K562 (cell line): ENCODE measurements around the gene KATNB1. TPM values are rescaled to one million over a fixed set of nuclear protein-coding genes. Genes with fewer than 3 reads are reported as not detected.

Experiments used
- ATAC-seq: fragments of 200-7000 bp; cut with Tn5 transposase; 3 replicates; pipeline ENCODE4 v1.9.1; 2020; ENCODE audit warnings: moderate library complexity
- BruUV-seq: library from RNA; stranded (reverse); fragments of 400-500 nt; replicated peaks from 2 replicates; lab custom pipeline; 2021; lab: Mats Ljungman, UMichigan
- CTCF ChIA-PET: fragments of 300-600 bp; formaldehyde crosslinking; extraction: SDS; loops from one replicate; lab custom pipeline; 2021; ENCODE audit warnings: low intra/inter-chr PET ratio; lab: Yijun Ruan, JAX
- POLR2A ChIA-PET: fragments of 300-600, 350-650 bp; sonication (Branson Sonifier 250); formaldehyde crosslinking; extraction: SDS; loops from one replicate; lab custom pipeline; 2021; ENCODE audit warnings: antibody characterized with exemption, inconsistent platforms; lab: Yijun Ruan, JAX
- DNase-seq, 4 experiments: peaks; one replicate each; pipeline versions ENCODE4 v3.0.0 to v3.0.0-alpha.2; 2011 to 2018; ENCODE audit warnings: low spot score in 3 of 4, mixed read lengths in 3 of 4; ENCODE audit errors: extremely low read depth in 1 of 4
- FAIRE-seq: peaks from 2 replicates; lab custom pipeline; 2011; peaks lifted over from hg19 to GRCh38; lab: Jason Lieb, UNC
- H2AFZ ChIP-seq: 2 replicates; pipeline ENCODE4 v1.6.0; 2011; ENCODE audit warnings: low read depth, low read length, control low read depth, inconsistent platforms
- H3K27ac ChIP-seq: fragments of 200-600 bp; 3 replicates; pipeline ENCODE4 v1.8.0; 2011; ENCODE audit warnings: low read depth, mild to moderate bottlenecking, control low read depth, inconsistent platforms, low read length, moderate library complexity, mixed read lengths; ENCODE audit errors: extremely low read depth
- H3K27me3 ChIP-seq, 2 experiments: fragments of 300-600 bp in 1 of 2; 2 replicates in 1 of 2; 3 replicates in 1 of 2; pipeline versions ENCODE4 v1.6.0 to v1.8.0; 2011; ENCODE audit warnings: inconsistent platforms in 2 of 2, low read length in 2 of 2, mild to moderate bottlenecking in 1 of 2, mixed read lengths in 1 of 2, moderate library complexity in 1 of 2; ENCODE audit not compliant: control insufficient read depth in 2 of 2, insufficient read depth in 2 of 2
- H3K36me3 ChIP-seq: fragments of 300-600 bp; 3 replicates; pipeline ENCODE4 v1.8.0; 2011; ENCODE audit warnings: mild to moderate bottlenecking, low read length, inconsistent platforms; ENCODE audit not compliant: control insufficient read depth, insufficient read depth
- H3K4me1 ChIP-seq, 2 experiments: fragments of 200-600 bp in 1 of 2; replicated peaks in 1 of 2; 2 replicates in 1 of 2; 3 replicates in 1 of 2; pipeline versions ENCODE4 v1.5.1 to v1.8.0; 2011; ENCODE audit warnings: inconsistent platforms in 2 of 2, low read length in 2 of 2, mild to moderate bottlenecking in 1 of 2, mixed read lengths in 1 of 2, moderate library complexity in 1 of 2; ENCODE audit not compliant: control insufficient read depth in 2 of 2, insufficient read depth in 2 of 2
- H3K4me2 ChIP-seq: 2 replicates; pipeline ENCODE4 v1.6.1; 2011; ENCODE audit warnings: low read length, control low read depth, inconsistent platforms, mixed read lengths; ENCODE audit not compliant: insufficient read depth
- H3K4me3 ChIP-seq: fragments of 200-600 bp; sonication (generic), shearing (Covaris generic); 2 replicates; pipeline ENCODE4 v1.5.1; 2016; ENCODE audit warnings: control low read depth, inconsistent platforms
- H3K79me2 ChIP-seq: fragments of 200-600 bp; 3 replicates; pipeline ENCODE4 v1.8.0; 2011; ENCODE audit warnings: low read length, inconsistent platforms; ENCODE audit not compliant: control insufficient read depth, insufficient read depth
- H3K9ac ChIP-seq, 2 experiments: 2 replicates each; pipeline versions ENCODE4 v1.6.0 to v1.6.1; 2011; ENCODE audit warnings: low read depth in 2 of 2, low read length in 2 of 2, control low read depth in 1 of 2, inconsistent platforms in 1 of 2, mild to moderate bottlenecking in 1 of 2, mixed read lengths in 1 of 2; ENCODE audit not compliant: insufficient read depth in 1 of 2
- H3K9me1 ChIP-seq: one replicate; pipeline ENCODE4 v1.6.0; 2011; ENCODE audit warnings: inconsistent platforms, mild to moderate bottlenecking, low read length, moderate library complexity; ENCODE audit not compliant: control insufficient read depth, insufficient read depth
- H3K9me3 ChIP-seq: replicated peaks from 2 replicates; pipeline ENCODE4 v1.5.1; 2011; ENCODE audit warnings: low read depth, low read length, inconsistent platforms; ENCODE audit not compliant: control insufficient read depth, insufficient read depth
- H4K20me1 ChIP-seq: replicated peaks from 2 replicates; pipeline ENCODE4 v1.6.1; 2011; ENCODE audit warnings: low read length, inconsistent platforms, mixed read lengths; ENCODE audit not compliant: control insufficient read depth, insufficient read depth
- JUN ChIP-seq, 2 experiments: sonication (generic) in 1 of 2; formaldehyde crosslinking in 1 of 2; IDR thresholded peaks; 2 replicates each; pipeline versions ENCODE4 v1.6.1 to v1.8.0; 2012 to 2022; ENCODE audit warnings: borderline replicate concordance in 2 of 2, mild to moderate bottlenecking in 2 of 2, improper control_type of control experiment in 1 of 2, low read depth in 1 of 2, low read length in 1 of 2, missing genetic modification reagents in 1 of 2
- NCOR1 ChIP-seq: fragments of 450-650 bp; IDR thresholded peaks from 2 replicates; pipeline ENCODE4 v1.6.1; 2016; ENCODE audit warnings: mild to moderate bottlenecking, moderate library complexity
- TCF3 ChIP-seq: sonication (generic); formaldehyde crosslinking; IDR thresholded peaks from 2 replicates; pipeline ENCODE4 v1.4.0; 2020; ENCODE audit warnings: mild to moderate bottlenecking, missing genetic modification reagents
- TGIF2 ChIP-seq: sonication (generic); formaldehyde crosslinking; IDR thresholded peaks from 2 replicates; pipeline ENCODE4 v1.8.1; 2022; ENCODE audit warnings: mild to moderate bottlenecking, missing genetic modification reagents, moderate library complexity
- ZNF609 ChIP-seq: sonication (generic); formaldehyde crosslinking; IDR thresholded peaks from 2 replicates; pipeline ENCODE4 v1.8.1; 2023; ENCODE audit warnings: missing genetic modification reagents, mild to moderate bottlenecking, borderline replicate concordance
- WGBS: fragments of 100-300 bp; shearing (Covaris generic); methylation state at CpG from one replicate; pipeline ENCODE4 v1.1.6; 2016; ENCODE audit warnings: low coverage, mixed read lengths; ENCODE audit not compliant: insufficient coverage; ENCODE audit errors: missing lambda C conversion rate; 5-methylcytosine and 5-hydroxymethylcytosine counted together
- in situ Hi-C: fragments of 300-500 bp; cut with MboI; formaldehyde crosslinking; loops from 4 replicates; pipeline ENCODE4 v1.15.0; 2018; ENCODE audit warnings: inconsistent platforms, mixed read lengths
- intact Hi-C: fragments of 100-400 bp; cut with micrococcal nuclease; formaldehyde crosslinking; loops from 2 replicates; pipeline ENCODE4 v1.14.2; 2022
- polyA plus RNA-seq, 8 experiments: library from polyadenylated mRNA; depleted of rRNA in 4 of 8; stranded (reverse) in 5 of 8; unstranded in 3 of 8; fragments of >200 nt; fragmentation: Nextera tagmentation in 2 of 8; fragmentation: Illumina TruSeq in 1 of 8; extraction: Ambion mirVana in 2 of 8; extraction: Trizol in 1 of 8; gene quantifications; 2 replicates each; pipeline versions ENCODE4 v1.2.1 to v1.2.3, GENCODE V29; 2011 to 2014; ENCODE audit warnings: inconsistent platforms in 1 of 8, missing spikeins in 1 of 8
- total RNA-seq, 7 experiments: library from RNA; depleted of rRNA in 6 of 7; stranded (reverse); fragments of >200 nt in 6 of 7; fragmentation: Illumina TruSeq in 2 of 7; extraction: Trizol in 2 of 7; gene quantifications; 2 replicates each; pipeline versions ENCODE4 v1.2.1 to v1.2.3, GENCODE V29; 2011 to 2021; ENCODE audit warnings: low replicate concordance in 1 of 7

The KATNB1 gene
- total and polyA plus RNA-seq, 9 of the 15 experiments (the other 6 are each of a cell fraction or from before 2014, with no cell fraction given), result 1.2 to 52.6 (median 21.9) TPM

DNA sequence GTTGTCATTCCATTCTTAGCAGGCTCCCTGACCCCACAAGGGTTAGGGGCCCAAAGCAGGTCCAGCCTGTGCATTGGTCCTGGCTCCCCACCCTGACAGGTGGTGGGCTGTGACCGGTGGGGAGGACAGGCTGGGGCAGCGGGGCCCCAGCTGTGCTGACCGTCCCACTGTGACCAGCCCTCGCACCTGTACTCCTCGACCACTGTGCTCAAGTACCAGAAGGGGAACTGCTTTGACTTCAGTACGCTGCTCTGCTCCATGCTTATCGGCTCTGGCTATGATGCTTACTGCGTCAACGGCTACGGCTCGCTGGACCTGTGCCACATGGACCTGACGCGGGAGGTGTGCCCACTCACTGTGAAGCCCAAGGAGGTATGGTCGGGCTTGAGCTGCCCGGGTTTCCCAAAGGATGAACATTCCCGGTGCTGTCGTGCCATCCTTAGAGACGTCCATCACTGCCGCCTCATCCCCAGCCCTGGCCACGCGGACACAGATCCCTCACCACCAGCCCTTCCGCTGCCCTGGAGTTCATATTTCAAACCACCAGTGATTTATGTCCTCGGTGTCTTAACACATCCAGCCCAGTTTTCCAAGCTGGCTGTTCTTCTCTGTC lies 33.7 kb upstream of the KATNB1 start (continued):
- TF ChIP-seq TGIF2 (CRISPR knock-in tag), result no peak
- TF ChIP-seq, all 486 proteins: peak for 14

GRCh38 chr16:57703416-57704010 lies 32.1 kb upstream of the KATNB1 start:
- CTCF ChIA-PET, result no interaction called here
- H3K9me3 ChIP-seq, result no peaks in the 10 kb centered on the region
- H4K20me1 ChIP-seq, result no peaks in the 10 kb centered on the region
- no peak for TF ChIP-seq NCOR1
- TF ChIP-seq TCF3 (CRISPR knock-in tag), result no peak
- TF ChIP-seq ZNF609 (CRISPR knock-in tag), result no peak
- no peak for TF ChIP-seq JUN (IDR thresholded peaks at IDR 0.05; ENCODE audit: borderline replicate concordance, low read depth, low read length)
- TF ChIP-seq JUN (CRISPR knock-in tag; IDR thresholded peaks at IDR 0.05; ENCODE audit: borderline replicate concordance), result no peak
- TF ChIP-seq, all 486 proteins: peak for 0
- Histone ChIP-seq H3K4me3 (no peak overlapping the region), H3K4me2 (no peak overlapping the region), H3K9ac (no peak overlapping the region), H3K79me2 (no peaks in the 10 kb centered on the region), H3K4me1 (peaks cover 18 to 25% of the 10 kb centered on the region in 2 experiments), H2AFZ (no peak overlapping the region), H3K9me1 (no peaks in the 10 kb centered on the region), H3K27ac (no peak overlapping the region), H3K36me3 (no peaks in the 10 kb centered on the region), H3K27me3 (peaks cover 2 to 6% of the 10 kb centered on the region in 2 experiments; a peak in 3 of 5 replicates)
- WGBS, result 66% methylated on average over 11 of the region's 11 CpGs
- DNase-seq, result no peak
- POLR2A ChIA-PET, result interaction anchor here (0.8 kb wide), 1 partner anchor 9 kb away, joined by 3 read pairs; the partner anchor contains the start of gene DRC7
- no peak for FAIRE-seq
- intact Hi-C loops, result no loop called here
- in situ Hi-C loops, result no loop called here
- BruUV-seq, result no TSS peak
- no peak for ATAC-seq
